ENCODE measurements around the gene AIRE.
"Not testable (repeated sequence)": the region's sequence is repeated elsewhere in the genome, so short reads cannot be mapped to it uniquely, and the experiment has no call there.

Gene AIRE

DNA sequence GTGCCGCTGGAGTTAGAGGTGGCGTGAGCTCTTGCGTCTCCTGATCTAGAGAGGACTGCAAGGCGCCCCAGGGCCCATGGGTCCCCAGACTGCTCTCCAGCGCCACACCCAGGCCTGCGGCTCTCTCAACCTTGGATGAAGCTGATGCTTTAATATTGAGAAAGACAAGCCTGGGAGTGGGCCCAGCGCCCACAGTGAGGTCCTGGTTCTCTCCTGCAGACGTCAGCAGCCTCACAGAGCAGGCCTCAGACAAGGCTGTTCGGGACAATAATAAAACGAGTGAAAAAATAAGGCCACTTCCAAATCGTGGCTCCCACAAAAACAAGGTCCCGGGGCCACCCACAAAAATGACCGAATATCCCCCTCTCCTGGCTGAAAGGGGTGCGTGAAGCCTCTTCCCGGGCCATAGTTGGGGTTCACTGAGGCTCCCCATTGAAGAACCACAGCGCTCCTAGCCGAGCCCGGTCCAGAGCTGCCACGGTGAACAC lies 18.0 kb upstream of the AIRE start:
- no peak for DNase-seq (ENCODE audit: low spot score)

GRCh38 chr21:44269090-44269489 lies 16.6 kb upstream of the AIRE start:
- DNase-seq (ENCODE audit: low spot score): no peak

- DNase-seq (ENCODE audit: low spot score): no peak
Measured at GRCh38 chr21:44271558-44272283, 14.0 kb upstream of the AIRE start.

- DNase-seq (ENCODE audit: low spot score): no peak
Measured at GRCh38 chr21:44272284-44272858, 13.3 kb upstream of the AIRE start.

- no peak for DNase-seq (ENCODE audit: low spot score)
Measured at GRCh38 chr21:44273046-44273445, 12.6 kb upstream of the AIRE start.

GRCh38 chr21:44275041-44275440 lies 10.6 kb upstream of the AIRE start:
- DNase-seq (ENCODE audit: low spot score): no peak

GRCh38 chr21:44279354-44280260 lies 6.1 kb upstream of the AIRE start:
- no peak for DNase-seq (ENCODE audit: low spot score)

- no peak for DNase-seq (ENCODE audit: low spot score)
Measured at GRCh38 chr21:44281801-44282200, 3.9 kb upstream of the AIRE start.

- DNase-seq (ENCODE audit: low spot score): no peak
Measured at GRCh38 chr21:44282370-44282769, 3.3 kb upstream of the AIRE start.

GRCh38 chr21:44283211-44283785 lies 2.4 kb upstream of the AIRE start:
- not testable (repeated sequence) for DNase-seq (ENCODE audit: low spot score)

DNA sequence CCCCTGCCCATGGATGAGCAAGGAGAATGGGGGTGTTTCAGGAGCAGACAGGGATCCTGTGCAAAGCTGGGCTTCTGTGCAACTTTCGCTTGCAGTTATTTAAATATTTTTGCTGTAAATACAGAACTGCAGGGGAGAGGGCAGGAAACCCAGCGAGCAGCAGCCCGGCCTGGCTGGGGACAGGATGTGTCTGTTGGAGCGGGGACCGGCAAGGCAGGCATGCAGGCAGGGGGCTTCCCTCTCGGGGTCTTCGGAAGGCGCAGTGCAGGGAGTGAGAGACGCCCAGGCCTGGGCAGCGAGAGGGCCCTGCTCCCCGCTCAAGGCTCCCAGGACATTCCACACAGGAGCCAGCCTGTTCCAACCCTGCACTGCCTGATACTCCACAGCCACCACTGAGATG lies 1.7 kb upstream of the AIRE start:
- DNase-seq (ENCODE audit: low spot score): no peak

DNA sequence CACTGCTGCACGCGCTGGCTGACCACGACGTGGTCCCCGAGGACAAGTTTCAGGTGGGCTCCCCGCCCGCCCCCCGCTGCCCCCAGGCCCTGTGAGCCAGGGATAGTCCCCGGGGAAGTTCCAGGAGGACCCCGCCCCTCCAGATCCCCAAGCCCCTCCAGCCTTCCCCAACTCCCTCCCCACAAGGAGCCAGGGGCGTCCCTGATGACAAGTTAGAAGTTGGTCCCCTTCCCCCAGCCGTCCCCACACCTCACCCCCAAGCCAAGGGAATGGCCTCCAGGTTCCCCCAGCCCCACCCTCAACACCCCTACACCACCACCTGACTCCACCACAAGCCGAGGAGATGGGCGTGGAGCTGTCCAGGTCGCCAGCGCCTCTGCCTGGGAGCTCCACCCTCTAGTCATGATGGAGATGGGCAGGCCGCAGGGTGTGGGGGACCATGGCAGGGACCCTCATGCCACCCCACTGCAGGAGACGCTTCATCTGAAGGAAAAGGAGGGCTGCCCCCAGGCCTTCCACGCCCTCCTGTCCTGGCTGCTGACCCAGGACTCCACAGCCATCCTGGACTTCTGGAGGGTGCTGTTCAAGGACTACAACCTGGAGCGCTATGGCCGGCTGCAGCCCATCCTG lies 525 bp downstream of the AIRE start:
- DNase-seq (ENCODE audit: low spot score): no peak

DNA sequence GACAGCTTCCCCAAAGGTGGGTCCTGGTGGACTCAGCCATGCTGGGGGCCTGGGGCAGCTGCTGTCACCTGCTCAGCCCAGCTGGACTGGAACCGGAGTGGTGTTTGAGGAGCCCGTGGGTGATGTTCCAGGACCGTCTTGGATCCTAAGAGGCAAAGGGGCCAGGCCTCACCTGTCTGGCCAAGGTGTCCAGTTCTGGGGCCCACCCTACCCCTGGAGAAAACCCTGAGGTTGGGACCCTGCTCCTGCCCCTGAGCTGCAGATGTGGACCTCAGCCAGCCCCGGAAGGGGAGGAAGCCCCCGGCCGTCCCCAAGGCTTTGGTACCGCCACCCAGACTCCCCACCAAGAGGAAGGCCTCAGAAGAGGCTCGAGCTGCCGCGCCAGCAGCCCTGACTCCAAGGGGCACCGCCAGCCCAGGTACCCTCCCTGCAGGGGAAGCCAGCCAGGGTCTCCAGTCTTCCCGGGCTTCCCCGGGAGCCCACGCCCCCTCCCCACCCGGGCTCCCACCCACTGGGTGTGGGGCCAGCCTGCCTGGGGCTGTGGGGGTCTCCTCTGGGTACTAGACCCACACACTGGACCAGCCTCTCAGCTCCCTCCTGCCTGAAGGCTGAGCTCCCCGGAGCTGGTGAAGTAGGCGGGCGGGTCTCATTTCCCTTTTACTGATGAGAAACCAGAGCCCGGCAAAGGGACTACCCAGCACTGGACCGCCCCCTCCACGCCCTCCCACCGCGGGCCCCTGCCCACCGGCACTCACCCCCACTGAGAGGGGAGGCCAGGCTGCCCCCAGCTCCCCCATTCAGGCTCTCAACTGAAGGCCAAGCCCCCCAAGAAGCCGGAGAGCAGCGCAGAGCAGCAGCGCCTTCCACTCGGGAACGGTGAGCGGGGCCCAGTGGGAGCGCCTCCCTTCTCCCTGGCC lies 1.3 kb downstream of the AIRE start:
- DNase-seq (ENCODE audit: low spot score): no peak

DNA sequence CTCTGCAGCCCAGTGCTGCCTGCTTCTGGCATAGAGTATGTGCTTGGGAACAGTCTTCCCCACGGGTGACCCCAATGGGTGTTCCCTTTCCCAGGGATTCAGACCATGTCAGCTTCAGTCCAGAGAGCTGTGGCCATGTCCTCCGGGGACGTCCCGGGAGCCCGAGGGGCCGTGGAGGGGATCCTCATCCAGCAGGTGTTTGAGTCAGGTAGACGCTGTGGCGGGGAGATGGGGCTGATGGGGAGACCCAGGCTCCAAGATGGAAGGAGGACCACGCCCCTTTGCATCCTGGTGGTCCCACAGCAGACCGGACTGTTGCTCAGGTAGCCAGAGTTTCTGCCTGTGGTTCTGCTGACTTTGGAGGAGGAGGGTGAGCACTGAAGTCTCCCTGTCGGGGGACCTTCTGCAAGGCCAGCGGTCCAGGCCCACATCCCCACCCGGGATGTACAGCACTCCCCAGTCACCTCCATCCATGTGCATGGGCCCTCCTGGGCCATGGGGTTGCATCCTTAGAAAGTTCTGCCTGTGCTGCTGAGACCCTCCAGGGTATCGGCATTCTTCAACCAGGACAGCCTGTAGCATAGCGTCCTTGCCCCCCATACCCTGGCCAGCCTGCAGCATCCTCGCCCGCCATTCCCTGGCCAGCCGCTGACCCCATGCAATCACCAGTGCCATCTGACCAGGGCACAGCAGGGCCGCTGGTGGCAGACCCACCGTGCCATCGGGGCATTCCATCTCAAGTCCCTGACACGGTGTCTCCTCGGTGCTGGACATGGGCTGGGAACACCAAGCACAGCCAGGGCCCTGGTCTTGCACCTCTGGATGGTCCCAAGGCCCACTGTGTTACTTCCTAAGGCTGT lies 2.8 kb downstream of the AIRE start:
- no peak for DNase-seq (ENCODE audit: low spot score)

GRCh38 chr21:44289381-44290010 lies 3.8 kb downstream of the AIRE start:
- no peak for DNase-seq (ENCODE audit: low spot score)

DNA sequence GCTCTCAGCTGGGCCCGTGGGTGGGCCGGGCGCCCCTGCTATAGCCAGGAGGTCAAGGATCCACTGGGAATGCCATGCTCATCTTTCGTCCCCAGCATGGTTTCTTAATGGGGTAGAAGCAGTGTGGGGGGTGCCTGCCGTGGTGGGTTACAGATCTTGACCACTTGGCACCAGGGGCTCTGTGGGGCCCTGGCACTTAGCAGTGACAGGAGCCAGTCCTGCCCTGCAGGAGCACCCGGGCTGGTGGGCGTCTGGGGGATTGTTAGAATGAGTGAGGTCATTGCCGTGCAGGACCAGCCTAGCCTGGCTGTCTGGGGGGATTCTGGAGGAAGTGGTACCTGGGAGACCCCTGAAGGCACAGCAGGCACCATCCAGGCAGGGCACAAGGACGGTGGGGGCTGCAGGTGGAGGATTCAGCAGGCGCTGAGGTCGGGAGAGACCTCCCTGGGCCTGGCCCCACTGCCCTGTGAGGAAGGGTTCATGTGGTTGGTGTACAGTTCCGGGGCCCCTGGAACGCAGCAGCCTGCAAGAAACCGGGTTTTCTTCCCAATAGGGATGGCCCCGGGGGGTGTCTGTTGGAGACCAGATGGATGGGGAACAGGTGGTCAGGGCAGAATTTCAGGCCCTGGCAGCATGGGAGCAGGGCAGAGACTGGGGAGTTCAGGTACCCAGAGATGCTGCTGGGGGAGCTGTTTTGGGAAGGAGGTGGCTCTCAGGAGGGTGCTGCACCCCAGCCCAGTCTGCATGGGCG lies 4.8 kb downstream of the AIRE start:
- DNase-seq (ENCODE audit: low spot score): no peak

DNA sequence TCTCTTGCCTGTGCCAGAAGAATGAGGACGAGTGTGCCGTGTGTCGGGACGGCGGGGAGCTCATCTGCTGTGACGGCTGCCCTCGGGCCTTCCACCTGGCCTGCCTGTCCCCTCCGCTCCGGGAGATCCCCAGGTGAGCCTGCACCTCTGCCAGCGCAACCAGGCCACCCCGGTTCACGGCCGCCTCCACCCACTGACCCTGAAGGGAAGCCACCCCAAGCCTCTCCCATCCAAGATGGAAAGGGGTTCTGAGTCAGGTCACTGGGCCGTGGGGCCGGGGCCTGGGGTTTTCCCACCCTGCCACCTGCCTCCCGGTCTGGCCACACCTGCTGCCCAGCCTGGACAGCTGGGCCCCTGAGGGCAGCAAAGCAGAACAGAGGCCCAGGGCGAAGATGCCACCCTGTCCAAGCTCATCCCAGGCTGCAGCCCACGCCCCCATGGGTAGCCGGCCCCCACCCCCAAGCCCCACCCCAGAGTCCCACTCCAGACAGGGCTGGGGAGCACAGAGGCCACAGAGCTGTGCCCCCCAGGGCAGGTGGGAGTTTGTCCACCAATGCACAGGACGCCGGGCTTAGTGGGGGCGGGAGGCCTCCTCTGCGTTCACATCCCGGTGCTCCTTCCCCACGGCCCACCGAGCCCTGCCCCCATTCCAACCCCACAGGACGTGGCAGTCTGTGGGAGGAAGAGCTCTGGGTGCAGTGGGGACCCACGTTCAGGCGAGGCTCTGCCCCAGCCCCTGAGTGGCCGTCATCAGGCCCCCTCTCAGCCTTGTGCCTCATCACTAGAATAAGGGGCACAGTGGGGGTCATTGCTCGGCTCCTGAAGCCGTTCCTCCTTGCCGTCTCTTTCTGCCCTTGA lies 5.6 kb downstream of the AIRE start:
- no peak for DNase-seq (ENCODE audit: low spot score)
